ENCODE data around the gene ARMC3.

- TF ChIP-seq CTCF (IDR thresholded peaks at IDR 0.05; ENCODE audit: low read depth, low read length, poor library complexity, severe bottlenecking) (no peak), EZH2phosphoT487 (IDR thresholded peaks at IDR 0.05; ENCODE audit: borderline replicate concordance, low read length) (no peak)
Measured at GRCh38 chr10:22945934-22946673, 18.3 kb downstream of the ARMC3 start.

Data from DOHH2 (cell line).